GM12872 (cell line): ENCODE results near the gene DCAF6.

ENCODE experiments used
- CTCF ChIP-seq: IDR thresholded peaks from 3 replicates; pipeline ENCODE4 v1.5.1; 2011; ENCODE audit warnings: low read depth, mild to moderate bottlenecking, low read length, moderate library complexity; ENCODE audit not compliant: insufficient read depth

The DCAF6 gene

GRCh38 chr1:168114845-168115244, 178.4 kb downstream of the DCAF6 start:
- TF ChIP-seq CTCF = no peak

- TF ChIP-seq CTCF = no peak
Measured at GRCh38 chr1:168116327-168116799, 179.9 kb downstream of the DCAF6 start.

GRCh38 chr1:168119750-168120149, 183.3 kb downstream of the DCAF6 start:
- TF ChIP-seq CTCF = no peak

- no peak for TF ChIP-seq CTCF
Measured at GRCh38 chr1:168121401-168122011, 185.0 kb downstream of the DCAF6 start.

- no peak for TF ChIP-seq CTCF
Measured at GRCh38 chr1:168125051-168125450, 188.6 kb downstream of the DCAF6 start.
